Measurements from ENCODE around the gene MEG3.

- no peak for TF ChIP-seq POLR2A (IDR thresholded peaks at IDR 0.05; ENCODE audit: low read length)
- TF ChIP-seq GATA1 (IDR thresholded peaks at IDR 0.05; ENCODE audit: low read depth, low read length), result no peak
Measured at GRCh38 chr14:100803676-100804075, 22.2 kb upstream of the MEG3 start.
